PFSK-1 (cell line): ENCODE data around the gene ARHGEF26.

Source experiments
- FOXP2 ChIP-seq: optimal IDR thresholded peaks from 2 replicates; pipeline ENCODE3; 2011; ENCODE audit warnings: borderline replicate concordance, control low read depth, inconsistent platforms; ENCODE audit not compliant: insufficient read depth; ENCODE audit errors: extremely low read length, extremely low read depth
- POLR2AphosphoS5 ChIP-seq: IDR thresholded peaks from 2 replicates; pipeline ENCODE4 v1.6.1; 2012; ENCODE audit warnings: low read depth, mild to moderate bottlenecking, control low read depth, low read length, moderate library complexity
- REST ChIP-seq, 2 experiments: IDR thresholded peaks; 2 replicates each; pipeline versions ENCODE4 v1.6.1 to v1.8.0; 2011 to 2012; ENCODE audit warnings: low read depth in 2 of 2, low read length in 2 of 2, control low read depth in 1 of 2, inconsistent platforms in 1 of 2, mild to moderate bottlenecking in 1 of 2, moderate library complexity in 1 of 2; ENCODE audit not compliant: insufficient read depth in 1 of 2
- SIN3A ChIP-seq: IDR thresholded peaks from 2 replicates; pipeline ENCODE4 v1.6.1; 2012; ENCODE audit warnings: mild to moderate bottlenecking, low read length, moderate library complexity, borderline replicate concordance; ENCODE audit not compliant: insufficient read depth
- TAF1 ChIP-seq: IDR thresholded peaks from 2 replicates; pipeline ENCODE4 v1.6.1; 2012; ENCODE audit warnings: low read length, control low read depth, borderline replicate concordance; ENCODE audit not compliant: insufficient read depth

Gene ARHGEF26

GRCh38 chr3:154244644-154245043 is 123.5 kb downstream of the ARHGEF26 start:
- TF ChIP-seq SIN3A (no peak), TAF1 (no peak), FOXP2 (no peak), POLR2AphosphoS5 (no peak), REST (IDR thresholded peaks at IDR 0.05; ENCODE audit: insufficient read depth in 1 of 2, low read depth in 2 of 2, low read length in 2 of 2) (no peak)

GRCh38 chr3:154247806-154248415 is 126.7 kb downstream of the ARHGEF26 start:
- TF ChIP-seq SIN3A (no peak), REST (IDR thresholded peaks at IDR 0.05; ENCODE audit: insufficient read depth in 1 of 2, low read depth in 2 of 2, low read length in 2 of 2) (no peak), TAF1 (no peak), POLR2AphosphoS5 (no peak), FOXP2 (no peak)

- TF ChIP-seq FOXP2, result no peak
- TF ChIP-seq POLR2AphosphoS5, result no peak
- no peak for TF ChIP-seq SIN3A
- no peak for TF ChIP-seq REST (IDR thresholded peaks at IDR 0.05; ENCODE audit: insufficient read depth in 1 of 2, low read depth in 2 of 2, low read length in 2 of 2)
- TF ChIP-seq TAF1, result no peak
These were observed 129.1 kb downstream of the ARHGEF26 start for GRCh38 chr3:154250291-154250690.

- no peak for TF ChIP-seq FOXP2
- TF ChIP-seq POLR2AphosphoS5, result no peak
- TF ChIP-seq SIN3A, result no peak
- no peak for TF ChIP-seq TAF1
- TF ChIP-seq REST (IDR thresholded peaks at IDR 0.05; ENCODE audit: insufficient read depth in 1 of 2, low read depth in 2 of 2, low read length in 2 of 2), result no peak
These were observed 130.4 kb downstream of the ARHGEF26 start for GRCh38 chr3:154251610-154252009.
